GM19397 (cell line): Measurements from ENCODE around the gene LUC7L.
"Not testable (repeated sequence)": the region's sequence is repeated elsewhere in the genome, so short reads cannot be mapped to it uniquely, and the experiment has no call there.

Source experiments
- ATAC-seq: cut with Tn5 transposase; IDR thresholded peaks from one replicate; pipeline ENCODE4 v1.9.1; 2021; ENCODE audit warnings: mild to moderate bottlenecking, moderate library complexity; ENCODE audit not compliant: unreplicated experiment

The LUC7L gene

DNA sequence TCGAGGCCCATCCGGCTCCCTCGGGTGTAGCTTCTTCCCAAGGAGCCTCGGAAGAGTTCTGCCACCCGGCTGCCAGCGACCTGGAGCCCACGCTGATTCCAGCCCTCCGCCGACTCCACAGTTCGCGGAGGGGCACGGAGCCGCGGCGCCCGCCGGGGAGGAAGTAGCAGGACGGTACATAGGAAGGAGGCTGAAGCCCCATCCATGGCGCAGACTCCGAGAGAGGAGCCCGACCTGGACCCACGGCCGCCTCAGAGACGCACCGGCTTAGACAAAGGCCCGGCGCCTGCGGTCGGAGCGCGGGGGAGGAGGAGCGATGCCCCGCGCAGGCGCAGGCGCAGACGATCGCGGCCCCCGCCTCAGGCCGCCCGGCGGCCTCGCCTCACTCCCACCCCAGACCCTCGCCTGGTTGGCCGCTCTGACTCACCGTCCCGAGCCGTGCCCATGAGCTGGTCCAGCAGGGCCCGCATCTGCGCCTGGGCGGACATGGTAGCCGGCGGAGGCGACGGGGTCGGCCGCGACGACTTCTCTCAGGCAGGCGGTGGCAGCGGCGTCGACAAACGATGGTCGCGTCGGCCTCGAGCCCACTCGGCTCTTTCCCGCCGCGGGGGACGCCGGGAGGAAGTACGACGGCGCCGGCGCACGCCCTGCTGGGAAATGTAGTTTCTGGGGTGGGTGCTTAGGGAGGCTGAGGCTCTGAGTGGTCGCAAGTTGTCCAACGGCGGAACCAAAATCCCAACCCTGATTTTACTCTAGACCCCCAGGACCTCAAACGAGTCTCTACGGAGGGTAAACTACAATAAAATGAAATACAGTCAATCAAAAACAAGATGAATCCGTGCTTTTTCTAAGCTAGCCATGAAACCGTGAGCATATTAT is at the start of gene LUC7L:
Gene LUC7L (minus strand): TSS at position 598 of the 879 bp plus-strand sequence. CDS start 110 bp downstream, at position 488.
- peak; percentile 82 for ATAC-seq

GRCh38 chr16:278863-279366 is 49.7 kb upstream of the LUC7L start:
- no peak for ATAC-seq

DNA sequence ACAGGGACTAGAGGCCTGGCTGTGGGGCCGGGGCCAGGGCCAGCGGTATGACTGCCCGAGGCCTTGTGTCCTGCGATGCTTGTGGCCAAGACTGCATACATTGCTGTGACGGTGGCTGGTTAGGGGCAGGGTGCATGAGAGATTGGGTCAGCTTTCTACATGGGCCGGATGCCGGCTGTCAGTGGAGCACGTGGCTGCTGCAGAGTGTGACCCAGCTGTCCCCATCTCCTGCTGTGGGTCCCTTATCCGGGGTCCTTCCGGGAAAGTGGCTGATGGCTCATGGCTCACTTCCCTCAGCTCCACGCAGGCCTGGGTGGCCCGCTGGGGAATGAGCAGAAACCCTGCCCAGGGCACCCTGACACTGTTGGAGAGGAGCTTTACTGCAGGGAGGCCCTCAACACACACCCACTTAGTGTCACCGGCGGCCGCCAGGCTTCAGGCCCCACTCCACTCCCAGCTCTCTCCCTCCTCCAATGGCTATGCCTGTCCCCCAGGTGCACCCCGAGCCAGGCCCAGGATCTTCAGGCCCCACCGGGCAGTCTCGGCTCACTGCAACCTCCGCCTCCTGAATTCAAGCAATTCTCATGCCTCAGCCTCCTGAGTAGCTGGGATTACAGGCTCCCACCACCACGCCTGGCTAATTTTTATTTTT is 47.3 kb upstream of the LUC7L start:
- no peak for ATAC-seq

DNA sequence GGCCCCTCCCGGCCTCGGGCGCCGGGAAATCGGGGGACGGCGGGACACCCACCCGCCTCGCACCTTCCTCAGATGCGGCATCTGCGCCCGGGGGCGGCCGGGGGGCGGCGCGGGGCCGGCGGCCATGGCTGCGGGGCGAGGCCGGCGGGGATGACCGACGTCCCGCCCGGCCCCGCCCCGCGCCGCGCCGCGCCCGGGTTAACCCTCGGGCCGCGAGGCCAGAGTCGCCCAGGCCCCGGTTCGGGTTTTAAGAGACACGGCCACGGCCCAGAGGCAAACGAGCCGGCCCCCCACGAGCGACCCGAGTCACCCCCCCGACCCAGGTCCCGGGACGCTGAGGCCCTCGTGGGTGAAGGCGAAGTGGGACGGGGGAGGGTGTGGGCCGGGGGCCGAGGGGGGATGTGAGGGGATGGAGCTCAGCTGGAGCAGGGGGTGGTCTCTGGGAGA is 46.6 kb upstream of the LUC7L start, which contains the start of gene RGS11:
Gene RGS11 (minus strand): TSS at position 159 of the 447 bp plus-strand sequence. CDS start 33 bp downstream, at position 126.
- no peak for ATAC-seq

DNA sequence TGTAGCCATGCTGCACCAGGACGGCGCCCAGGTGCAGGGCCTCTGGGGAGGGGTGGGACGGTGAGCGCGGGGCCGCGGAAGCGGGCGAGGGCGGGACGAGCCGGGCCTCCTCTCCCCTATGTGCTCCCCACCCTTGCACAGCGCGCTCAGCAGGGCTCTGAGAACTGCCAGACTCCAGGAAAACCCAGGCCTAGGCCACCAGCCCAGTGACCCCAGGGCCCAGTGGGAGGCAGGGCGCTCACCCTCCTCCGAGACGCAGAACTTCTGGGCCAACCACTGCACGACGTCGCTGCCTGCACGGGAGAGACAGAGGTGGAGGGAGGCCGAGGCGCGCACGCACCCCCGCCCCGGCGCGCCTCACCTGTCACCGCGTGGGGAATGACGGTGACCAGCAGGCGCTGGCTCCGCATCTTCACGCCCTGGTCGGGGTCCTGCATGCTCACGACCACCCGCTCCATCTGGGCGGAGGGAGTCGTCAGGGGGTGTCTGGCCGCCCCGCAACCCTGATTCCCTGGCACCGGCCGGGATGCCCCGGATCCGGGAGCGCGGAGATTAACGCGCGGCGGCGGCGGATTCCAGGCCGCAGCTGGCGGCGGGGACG is 45.9 kb upstream of the LUC7L start:
- no peak for ATAC-seq

- ATAC-seq = no peak
Observed at GRCh38 chr16:273547-274421, 44.5 kb upstream of the LUC7L start.

GRCh38 chr16:272633-273546 is 43.6 kb upstream of the LUC7L start:
- ATAC-seq = no peak

DNA sequence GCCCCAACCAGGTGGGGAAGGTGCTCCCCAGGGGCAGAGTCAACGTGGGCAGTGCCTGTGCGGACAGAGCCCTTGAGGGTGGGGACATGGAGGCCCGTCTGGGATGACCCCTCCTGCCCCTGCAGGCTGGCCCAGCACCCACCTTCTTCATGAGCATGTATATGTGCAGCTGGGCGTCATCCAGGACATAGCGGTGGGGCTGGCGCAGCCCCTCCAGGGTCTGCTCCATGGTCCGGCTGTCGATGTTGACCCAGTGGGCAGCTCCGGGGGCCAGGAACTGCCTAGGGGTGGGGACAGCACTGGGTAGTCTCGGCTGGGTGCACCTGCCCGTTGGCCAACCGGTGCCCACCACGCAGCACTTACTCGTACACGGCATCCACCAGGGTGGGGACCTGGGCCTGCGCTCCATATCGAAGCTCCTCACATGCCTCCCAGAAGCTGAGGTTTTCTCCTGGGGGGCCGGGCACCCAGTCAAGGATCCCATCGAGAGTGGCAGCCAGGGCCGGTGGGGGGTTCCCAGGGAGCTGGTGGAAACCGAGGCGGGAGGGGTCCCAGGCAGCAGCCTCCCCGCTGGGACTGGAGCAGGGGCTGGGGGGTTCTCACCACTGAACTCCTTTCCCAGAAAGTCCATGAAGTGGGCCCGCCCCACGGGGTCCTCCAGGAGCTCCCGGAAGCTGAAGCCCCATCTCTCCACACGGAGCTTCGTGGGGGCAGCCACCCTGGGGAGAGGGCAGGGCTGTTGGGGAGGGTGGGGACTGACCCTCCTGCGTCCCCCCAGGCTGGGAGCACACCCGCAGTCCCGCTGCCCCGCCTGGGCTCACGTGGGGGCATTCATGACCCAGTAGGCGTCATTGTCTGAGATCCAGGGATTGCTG is 41.4 kb upstream of the LUC7L start:
- ATAC-seq = no peak

GRCh38 chr16:269061-269796 is 40.0 kb upstream of the LUC7L start:
- no peak for ATAC-seq

DNA sequence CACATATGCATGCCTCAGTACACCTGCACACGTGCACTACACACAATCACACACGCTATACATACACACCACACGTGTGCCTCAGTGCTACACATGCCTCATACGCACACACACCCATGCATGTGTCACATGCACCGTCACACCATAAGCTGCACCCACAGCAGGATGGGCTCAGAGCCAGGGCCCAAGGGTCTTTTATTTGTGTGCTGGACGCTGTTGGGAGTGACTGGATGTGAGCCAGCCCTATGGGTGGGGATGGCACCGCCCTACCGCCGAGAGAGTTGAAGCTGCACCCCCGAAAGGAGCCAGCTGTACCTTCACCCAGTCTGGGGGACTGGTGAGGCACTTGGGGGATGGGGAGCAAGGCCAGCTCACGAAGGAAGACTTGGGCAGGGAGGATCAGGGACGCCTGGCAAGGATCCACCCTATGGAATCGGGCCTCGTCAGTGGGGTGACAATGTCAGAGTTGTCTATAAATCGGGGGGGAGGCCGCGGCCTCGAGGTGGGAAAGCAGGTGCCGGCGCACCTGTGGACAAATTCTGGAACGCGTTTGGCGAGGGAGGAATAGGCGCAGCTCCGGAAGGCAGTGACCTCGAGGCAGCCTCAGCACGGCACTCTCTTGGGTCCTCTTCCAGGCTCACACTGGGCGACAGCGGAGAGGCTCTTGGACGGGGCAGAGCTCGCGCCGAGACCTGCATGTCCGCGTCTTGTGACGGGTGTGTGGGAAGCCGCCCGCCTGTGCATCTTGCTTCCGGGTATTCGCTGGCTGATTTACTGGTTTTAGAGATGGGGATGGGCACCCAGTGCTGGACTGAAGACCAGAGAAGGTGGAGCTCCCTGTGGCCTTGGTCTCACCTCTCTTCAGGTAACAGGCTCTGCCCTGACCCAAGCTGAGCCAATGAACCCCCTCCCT is 39.1 kb upstream of the LUC7L start:
- ATAC-seq = no peak

DNA sequence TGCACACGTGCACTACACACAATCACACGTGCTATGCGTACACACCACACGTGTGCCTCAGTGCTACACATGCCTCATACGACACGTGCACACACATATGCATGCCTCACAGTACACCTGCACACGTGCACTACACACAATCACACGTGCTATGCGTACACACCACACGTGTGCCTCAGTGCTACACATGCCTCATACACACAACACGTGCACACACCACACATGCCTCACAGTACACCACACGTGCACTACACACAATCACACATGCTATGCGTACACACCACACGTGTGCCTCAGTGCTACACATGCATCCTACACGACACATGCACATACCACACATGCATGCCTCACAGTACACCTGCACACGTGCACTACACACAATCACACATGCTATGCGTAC is 38.3 kb upstream of the LUC7L start:
- not testable (repeated sequence) for ATAC-seq

DNA sequence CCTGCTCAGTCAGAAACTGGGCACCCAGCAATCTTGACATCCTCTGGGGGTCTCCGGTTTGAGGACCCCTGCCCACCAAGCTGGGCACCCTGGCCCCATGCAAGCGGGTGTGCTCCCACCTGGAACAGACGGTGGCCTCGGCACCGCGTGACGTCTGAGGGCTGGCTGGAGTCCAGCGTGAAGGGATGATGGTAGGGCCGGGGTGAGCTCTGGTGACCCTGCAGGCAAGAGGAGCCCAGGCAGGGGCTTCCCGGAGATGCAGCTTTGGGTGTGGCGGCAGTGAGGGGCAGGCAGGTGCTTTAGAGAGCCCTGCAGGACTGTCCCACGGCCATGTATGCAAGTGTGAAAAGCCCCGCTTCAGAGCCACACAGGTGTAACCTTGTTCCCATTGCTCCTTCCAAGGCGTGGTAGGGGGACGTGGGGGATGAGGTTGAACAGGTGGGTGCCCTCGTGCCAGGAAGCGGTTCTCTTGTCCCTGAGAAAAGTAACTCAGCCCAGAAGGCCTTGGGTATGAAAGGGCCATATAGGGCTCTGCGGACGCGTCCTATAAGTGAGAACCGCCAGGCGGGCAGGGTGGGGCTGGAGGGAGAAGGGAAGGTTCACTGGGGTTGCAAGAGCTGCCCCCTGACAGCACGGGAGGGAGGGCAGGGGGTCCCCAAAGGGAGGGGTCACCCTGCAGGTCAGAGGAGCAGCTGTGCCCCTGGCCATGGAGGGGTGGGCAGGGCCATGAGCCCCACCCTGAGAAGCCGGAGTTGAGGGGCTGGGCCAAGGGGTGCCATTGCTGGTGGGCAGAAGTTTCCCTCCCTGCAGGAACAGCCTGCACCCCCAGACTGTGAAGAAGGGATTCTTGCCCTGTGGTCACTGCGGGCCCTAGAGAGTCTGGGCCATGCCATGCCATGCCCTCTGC is 37.3 kb upstream of the LUC7L start:
- ATAC-seq = no peak

GRCh38 chr16:265711-266110 is 36.5 kb upstream of the LUC7L start:
- no peak for ATAC-seq

- ATAC-seq = no peak
Observed at GRCh38 chr16:265002-265529, 35.8 kb upstream of the LUC7L start.

DNA sequence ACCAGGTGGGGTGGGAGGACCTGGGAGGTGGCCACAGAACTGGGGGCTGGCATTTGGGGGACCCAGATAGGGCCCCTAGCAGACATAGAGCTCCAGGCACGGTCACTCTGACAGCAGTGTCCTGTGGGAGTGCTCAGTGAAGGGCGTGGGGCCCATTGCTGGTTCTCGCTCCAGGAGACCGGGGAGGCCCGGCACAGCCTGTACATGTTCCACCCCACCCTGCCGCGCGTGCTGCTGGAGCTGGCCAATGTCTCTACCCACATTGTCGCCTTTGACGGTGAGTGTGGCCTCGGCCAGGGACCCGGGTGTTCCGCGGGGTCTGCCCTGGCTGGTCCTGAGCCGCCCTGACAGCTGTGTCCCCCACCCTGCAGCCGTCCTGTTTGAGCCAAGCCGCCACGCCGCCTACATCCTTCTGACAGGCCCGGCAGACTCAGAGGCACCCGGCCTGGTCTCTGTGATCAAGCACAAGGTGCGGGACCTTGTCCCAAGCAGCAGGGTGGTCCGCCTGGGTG is 35.2 kb upstream of the LUC7L start:
- ATAC-seq = no peak
